HEK293T (cell line): ENCODE measurements around the gene RYR3.

Experiments
- BHLHE40 ChIP-seq: fragments of 450-650 bp; IDR thresholded peaks from 2 replicates; pipeline ENCODE4 v1.6.1; 2016; ENCODE audit warnings: mild to moderate bottlenecking, moderate library complexity, borderline replicate concordance
- CTBP1 ChIP-seq: fragments of 450-650 bp; IDR thresholded peaks from 2 replicates; pipeline ENCODE4 v1.6.1; 2016; ENCODE audit warnings: borderline replicate concordance
- FOXK2 ChIP-seq: fragments of 450-650 bp; IDR thresholded peaks from 2 replicates; pipeline ENCODE4 v1.6.1; 2016; ENCODE audit warnings: mild to moderate bottlenecking
- FOXM1 ChIP-seq: fragments of 450-650 bp; IDR thresholded peaks from 2 replicates; pipeline ENCODE4 v1.6.1; 2017; ENCODE audit warnings: mild to moderate bottlenecking, borderline replicate concordance
- HDGF ChIP-seq: fragments of 450-650 bp; IDR thresholded peaks from 2 replicates; pipeline ENCODE4 v1.6.1; 2017; ENCODE audit warnings: antibody characterized with exemption, borderline replicate concordance
- L3MBTL2 ChIP-seq: fragments of 450-650 bp; conservative IDR thresholded peaks from 2 replicates; pipeline ENCODE4 v1.6.1; 2016; ENCODE audit warnings: mild to moderate bottlenecking
- NFRKB ChIP-seq: fragments of 450-650 bp; IDR thresholded peaks from 2 replicates; pipeline ENCODE4 v1.6.1; 2016; ENCODE audit warnings: mild to moderate bottlenecking, moderate library complexity
- PKNOX1 ChIP-seq: fragments of 450-650 bp; IDR thresholded peaks from 2 replicates; pipeline ENCODE4 v1.6.1; 2016
- ZNF384 ChIP-seq: fragments of 450-650 bp; IDR thresholded peaks from 2 replicates; pipeline ENCODE4 v1.6.1; 2016

- TF ChIP-seq PKNOX1 (no peak), FOXM1 (no peak), NFRKB (no peak), ZNF384 (no peak), HDGF (no peak), CTBP1 (no peak), L3MBTL2 (no peak), BHLHE40 (no peak), FOXK2 (no peak)
These were observed 269.8 kb downstream of the RYR3 start for GRCh38 chr15:33580526-33580925.
